Measurements from ENCODE around the gene PLXDC1. TPM values are rescaled to one million over a fixed set of nuclear protein-coding genes. Genes with fewer than 3 reads are reported as not detected.
A peak's percentile ranks its signal among the peaks of the same experiment; 100 is the strongest.

PLXDC1 gene
- total and polyA plus RNA-seq, 2 of the 13 experiments (the other 11 are each of a cell fraction or from before 2014, with no cell fraction given) = not detected

DNA sequence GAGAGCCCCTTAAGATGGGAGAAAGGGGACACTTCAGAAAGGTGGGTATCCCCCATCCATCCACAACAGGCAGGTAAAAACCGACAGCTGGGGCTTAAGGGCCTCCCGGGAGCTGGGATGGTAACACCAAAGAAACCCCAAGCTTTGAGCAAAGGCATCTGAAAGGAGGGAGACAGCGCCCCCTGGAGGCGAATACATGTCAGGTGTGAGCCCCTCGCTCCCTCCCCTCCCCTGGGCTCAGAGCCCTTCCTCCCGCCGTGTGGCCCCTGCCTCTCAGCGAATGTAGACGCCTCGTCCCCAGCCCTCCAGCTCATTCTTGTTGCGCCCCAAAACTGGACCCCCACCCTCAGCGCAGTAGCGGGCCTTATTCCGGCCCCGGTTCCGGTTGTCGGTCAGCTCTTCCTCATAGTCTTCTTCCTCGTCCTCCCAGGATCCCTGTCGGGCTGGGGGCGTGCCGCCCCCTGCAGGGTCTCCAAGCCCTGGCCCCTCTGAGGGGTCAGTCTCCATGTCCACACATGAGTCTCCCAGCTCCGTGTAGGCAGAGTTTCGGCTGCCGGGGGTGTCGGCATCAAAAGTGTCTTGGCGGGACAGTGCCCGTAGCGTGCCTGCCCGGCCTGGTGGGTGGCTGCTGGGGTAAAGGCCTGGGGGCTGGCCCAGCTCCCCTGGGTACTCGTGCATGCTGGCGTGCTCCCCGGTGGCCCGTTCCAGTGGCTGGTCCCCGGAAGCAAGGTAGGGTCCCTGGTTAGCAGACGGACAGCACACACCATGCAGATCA is 23.7 kb upstream of the PLXDC1 start (continued):
- TF ChIP-seq, protein P1, sequence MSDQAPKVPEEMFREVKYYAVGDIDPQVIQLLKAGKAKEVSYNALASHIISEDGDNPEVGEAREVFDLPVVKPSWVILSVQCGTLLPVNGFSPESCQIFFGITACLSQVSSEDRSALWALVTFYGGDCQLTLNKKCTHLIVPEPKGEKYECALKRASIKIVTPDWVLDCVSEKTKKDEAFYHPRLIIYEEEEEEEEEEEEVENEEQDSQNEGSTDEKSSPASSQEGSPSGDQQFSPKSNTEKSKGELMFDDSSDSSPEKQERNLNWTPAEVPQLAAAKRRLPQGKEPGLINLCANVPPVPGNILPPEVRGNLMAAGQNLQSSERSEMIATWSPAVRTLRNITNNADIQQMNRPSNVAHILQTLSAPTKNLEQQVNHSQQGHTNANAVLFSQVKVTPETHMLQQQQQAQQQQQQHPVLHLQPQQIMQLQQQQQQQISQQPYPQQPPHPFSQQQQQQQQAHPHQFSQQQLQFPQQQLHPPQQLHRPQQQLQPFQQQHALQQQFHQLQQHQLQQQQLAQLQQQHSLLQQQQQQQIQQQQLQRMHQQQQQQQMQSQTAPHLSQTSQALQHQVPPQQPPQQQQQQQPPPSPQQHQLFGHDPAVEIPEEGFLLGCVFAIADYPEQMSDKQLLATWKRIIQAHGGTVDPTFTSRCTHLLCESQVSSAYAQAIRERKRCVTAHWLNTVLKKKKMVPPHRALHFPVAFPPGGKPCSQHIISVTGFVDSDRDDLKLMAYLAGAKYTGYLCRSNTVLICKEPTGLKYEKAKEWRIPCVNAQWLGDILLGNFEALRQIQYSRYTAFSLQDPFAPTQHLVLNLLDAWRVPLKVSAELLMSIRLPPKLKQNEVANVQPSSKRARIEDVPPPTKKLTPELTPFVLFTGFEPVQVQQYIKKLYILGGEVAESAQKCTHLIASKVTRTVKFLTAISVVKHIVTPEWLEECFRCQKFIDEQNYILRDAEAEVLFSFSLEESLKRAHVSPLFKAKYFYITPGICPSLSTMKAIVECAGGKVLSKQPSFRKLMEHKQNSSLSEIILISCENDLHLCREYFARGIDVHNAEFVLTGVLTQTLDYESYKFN (CRISPR knock-in tag; conservative IDR thresholded peaks at IDR 0.05) = no peak
- TF ChIP-seq SRY (CRISPR knock-in tag; IDR thresholded peaks at IDR 0.05) (no peak), FOSL2 (CRISPR knock-in tag; IDR thresholded peaks at IDR 0.05) (no peak), SALL1 (CRISPR knock-in tag; IDR thresholded peaks at IDR 0.05) (peak; percentile 17; the same call in 1 of the 2 replicates), ATF3 (CRISPR knock-in tag; IDR thresholded peaks at IDR 0.05) (no peak), ZSCAN20 (CRISPR knock-in tag; IDR thresholded peaks at IDR 0.05; ENCODE audit: borderline replicate concordance) (no peak), RCOR2 (CRISPR knock-in tag; IDR thresholded peaks at IDR 0.05) (no peak), CHCHD3 (CRISPR knock-in tag; IDR thresholded peaks at IDR 0.05) (no peak), PATZ1 (CRISPR knock-in tag; IDR thresholded peaks at IDR 0.05) (peak; percentile 48), XRCC5 (optimal IDR thresholded peaks at IDR 0.05; ENCODE audit: low read length) (peak; percentile 32), ZNF33A (CRISPR knock-in tag; IDR thresholded peaks at IDR 0.05; ENCODE audit: borderline replicate concordance) (no peak), ZSCAN29 (CRISPR knock-in tag; conservative IDR thresholded peaks at IDR 0.05) (no peak), MAFG (CRISPR knock-in tag; IDR thresholded peaks at IDR 0.05) (no peak), RNF2 (conservative IDR thresholded peaks at IDR 0.05; ENCODE audit: low read depth) (no peak), ZEB1 (IDR thresholded peaks at IDR 0.05; ENCODE audit: insufficient replicate concordance, low read depth) (no peak)
- TF ChIP-seq, protein P2, sequence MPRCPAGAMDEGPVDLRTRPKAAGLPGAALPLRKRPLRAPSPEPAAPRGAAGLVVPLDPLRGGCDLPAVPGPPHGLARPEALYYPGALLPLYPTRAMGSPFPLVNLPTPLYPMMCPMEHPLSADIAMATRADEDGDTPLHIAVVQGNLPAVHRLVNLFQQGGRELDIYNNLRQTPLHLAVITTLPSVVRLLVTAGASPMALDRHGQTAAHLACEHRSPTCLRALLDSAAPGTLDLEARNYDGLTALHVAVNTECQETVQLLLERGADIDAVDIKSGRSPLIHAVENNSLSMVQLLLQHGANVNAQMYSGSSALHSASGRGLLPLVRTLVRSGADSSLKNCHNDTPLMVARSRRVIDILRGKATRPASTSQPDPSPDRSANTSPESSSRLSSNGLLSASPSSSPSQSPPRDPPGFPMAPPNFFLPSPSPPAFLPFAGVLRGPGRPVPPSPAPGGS (CRISPR knock-in tag; IDR thresholded peaks at IDR 0.05) = no peak
- TF ChIP-seq, protein P3, sequence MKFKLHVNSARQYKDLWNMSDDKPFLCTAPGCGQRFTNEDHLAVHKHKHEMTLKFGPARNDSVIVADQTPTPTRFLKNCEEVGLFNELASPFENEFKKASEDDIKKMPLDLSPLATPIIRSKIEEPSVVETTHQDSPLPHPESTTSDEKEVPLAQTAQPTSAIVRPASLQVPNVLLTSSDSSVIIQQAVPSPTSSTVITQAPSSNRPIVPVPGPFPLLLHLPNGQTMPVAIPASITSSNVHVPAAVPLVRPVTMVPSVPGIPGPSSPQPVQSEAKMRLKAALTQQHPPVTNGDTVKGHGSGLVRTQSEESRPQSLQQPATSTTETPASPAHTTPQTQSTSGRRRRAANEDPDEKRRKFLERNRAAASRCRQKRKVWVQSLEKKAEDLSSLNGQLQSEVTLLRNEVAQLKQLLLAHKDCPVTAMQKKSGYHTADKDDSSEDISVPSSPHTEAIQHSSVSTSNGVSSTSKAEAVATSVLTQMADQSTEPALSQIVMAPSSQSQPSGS (CRISPR knock-in tag; IDR thresholded peaks at IDR 0.05) = no peak
- TF ChIP-seq, protein P4, sequence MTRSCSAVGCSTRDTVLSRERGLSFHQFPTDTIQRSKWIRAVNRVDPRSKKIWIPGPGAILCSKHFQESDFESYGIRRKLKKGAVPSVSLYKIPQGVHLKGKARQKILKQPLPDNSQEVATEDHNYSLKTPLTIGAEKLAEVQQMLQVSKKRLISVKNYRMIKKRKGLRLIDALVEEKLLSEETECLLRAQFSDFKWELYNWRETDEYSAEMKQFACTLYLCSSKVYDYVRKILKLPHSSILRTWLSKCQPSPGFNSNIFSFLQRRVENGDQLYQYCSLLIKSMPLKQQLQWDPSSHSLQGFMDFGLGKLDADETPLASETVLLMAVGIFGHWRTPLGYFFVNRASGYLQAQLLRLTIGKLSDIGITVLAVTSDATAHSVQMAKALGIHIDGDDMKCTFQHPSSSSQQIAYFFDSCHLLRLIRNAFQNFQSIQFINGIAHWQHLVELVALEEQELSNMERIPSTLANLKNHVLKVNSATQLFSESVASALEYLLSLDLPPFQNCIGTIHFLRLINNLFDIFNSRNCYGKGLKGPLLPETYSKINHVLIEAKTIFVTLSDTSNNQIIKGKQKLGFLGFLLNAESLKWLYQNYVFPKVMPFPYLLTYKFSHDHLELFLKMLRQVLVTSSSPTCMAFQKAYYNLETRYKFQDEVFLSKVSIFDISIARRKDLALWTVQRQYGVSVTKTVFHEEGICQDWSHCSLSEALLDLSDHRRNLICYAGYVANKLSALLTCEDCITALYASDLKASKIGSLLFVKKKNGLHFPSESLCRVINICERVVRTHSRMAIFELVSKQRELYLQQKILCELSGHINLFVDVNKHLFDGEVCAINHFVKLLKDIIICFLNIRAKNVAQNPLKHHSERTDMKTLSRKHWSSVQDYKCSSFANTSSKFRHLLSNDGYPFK (CRISPR knock-in tag; IDR thresholded peaks at IDR 0.05; ENCODE audit: borderline replicate concordance) = no peak
